C4-2B (cell line): ENCODE measurements around the gene ALS2CL.

Experiments used
- H3K27ac ChIP-seq: fragments of 450-650 bp; 2 replicates; pipeline ENCODE4 v1.5.1; 2017
- CTCF ChIP-seq: fragments of 450-650 bp; conservative IDR thresholded peaks from 2 replicates; pipeline ENCODE4 v1.5.1; 2017; ENCODE audit warnings: mild to moderate bottlenecking
- ZFX ChIP-seq: fragments of 450-650 bp; IDR thresholded peaks from 2 replicates; pipeline ENCODE4 v1.6.1; 2017

The ALS2CL gene

GRCh38 chr3:46664971-46665762 lies 28.3 kb downstream of the ALS2CL start:
- TF ChIP-seq CTCF (no peak), ZFX (no peak)
- H3K27ac ChIP-seq: peak overlapping the region; percentile 62

GRCh38 chr3:46664188-46664970 lies 29.1 kb downstream of the ALS2CL start:
- peak overlapping the region; percentile 20; the same call in 1 of the 2 replicates for H3K27ac ChIP-seq
- TF ChIP-seq CTCF: no peak
- no peak for TF ChIP-seq ZFX

DNA sequence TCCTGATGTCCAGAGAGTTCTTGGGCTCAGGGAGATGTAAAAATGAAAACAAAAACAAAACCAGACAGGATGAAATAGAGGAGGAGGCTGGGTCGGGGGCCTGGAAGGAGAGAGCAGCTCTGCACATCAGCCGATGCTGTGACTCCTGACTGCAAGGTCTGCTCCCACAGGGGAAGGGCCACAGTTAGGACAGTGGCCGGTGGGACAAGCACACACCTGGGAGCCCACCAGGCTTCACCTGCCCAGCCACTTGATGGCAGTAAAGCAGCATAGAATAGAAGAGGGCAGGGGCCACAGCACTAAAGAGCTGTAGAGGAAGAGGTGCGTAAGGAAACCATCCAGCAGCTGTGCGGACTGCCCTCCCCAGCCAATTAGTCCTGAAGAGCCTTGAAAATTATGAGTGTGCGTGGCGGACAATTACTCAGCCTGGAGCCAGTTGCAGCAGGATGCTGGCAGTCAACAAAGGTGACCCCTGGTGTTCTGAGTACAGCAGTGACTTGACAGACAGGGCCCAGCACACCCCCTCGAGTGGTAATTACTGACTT lies 29.8 kb downstream of the ALS2CL start:
- no peak; the same call in 1 of the 2 replicates for TF ChIP-seq CTCF
- no peak for TF ChIP-seq ZFX
- H3K27ac ChIP-seq: no peak overlapping the region

- H3K27ac ChIP-seq: no peak overlapping the region
- TF ChIP-seq ZFX (no peak), CTCF (no peak)
These were observed 30.5 kb downstream of the ALS2CL start for GRCh38 chr3:46662771-46663551.

GRCh38 chr3:46661776-46662766 lies 31.4 kb downstream of the ALS2CL start:
- H3K27ac ChIP-seq: no peak overlapping the region
- TF ChIP-seq CTCF (no peak), ZFX (no peak)
